Measurements from ENCODE around the gene FARP1.

Gene FARP1

GRCh38 chr13:98198683-98199082 is 55.8 kb downstream of the FARP1 start:
- ChIA-PET CTCF (interaction anchor here (0.5 kb wide), 1 partner anchor 143 kb away, joined by 4 read pairs; no protein-coding TSS in a partner anchor), POLR2A (ENCODE audit: low non-redundant PET) (no interaction called here)

GRCh38 chr13:98199480-98199879 is 56.6 kb downstream of the FARP1 start:
- no peak overlapping the region for H3K27ac ChIP-seq
- TF ChIP-seq CTCF (conservative IDR thresholded peaks at IDR 0.05; ENCODE audit: low read depth): no peak
- ChIA-PET POLR2A (ENCODE audit: low non-redundant PET) (no interaction called here), CTCF (no interaction called here)
- no peak for DNase-seq (ENCODE audit: low spot score)

More at GRCh38 chr13:98198683-98199082, 55.8 kb downstream of the FARP1 start:
- no peak overlapping the region for H3K27ac ChIP-seq
- no peak for TF ChIP-seq CTCF (conservative IDR thresholded peaks at IDR 0.05; ENCODE audit: low read depth)
- no peak for DNase-seq (ENCODE audit: low spot score)

GRCh38 chr13:98200211-98200878 is 57.5 kb downstream of the FARP1 start:
- DNase-seq (ENCODE audit: low spot score): no peak
- TF ChIP-seq CTCF (conservative IDR thresholded peaks at IDR 0.05; ENCODE audit: low read depth): no peak
- ChIA-PET CTCF (no interaction called here), POLR2A (ENCODE audit: low non-redundant PET) (no interaction called here)
- H3K27ac ChIP-seq: no peak overlapping the region

GRCh38 chr13:98201189-98201588 is 58.3 kb downstream of the FARP1 start:
- no peak overlapping the region for H3K27ac ChIP-seq
- CTCF ChIA-PET: no interaction called here
- POLR2A ChIA-PET (ENCODE audit: low non-redundant PET): no interaction called here
- TF ChIP-seq CTCF (conservative IDR thresholded peaks at IDR 0.05; ENCODE audit: low read depth): no peak
- DNase-seq (ENCODE audit: low spot score): no peak

DNA sequence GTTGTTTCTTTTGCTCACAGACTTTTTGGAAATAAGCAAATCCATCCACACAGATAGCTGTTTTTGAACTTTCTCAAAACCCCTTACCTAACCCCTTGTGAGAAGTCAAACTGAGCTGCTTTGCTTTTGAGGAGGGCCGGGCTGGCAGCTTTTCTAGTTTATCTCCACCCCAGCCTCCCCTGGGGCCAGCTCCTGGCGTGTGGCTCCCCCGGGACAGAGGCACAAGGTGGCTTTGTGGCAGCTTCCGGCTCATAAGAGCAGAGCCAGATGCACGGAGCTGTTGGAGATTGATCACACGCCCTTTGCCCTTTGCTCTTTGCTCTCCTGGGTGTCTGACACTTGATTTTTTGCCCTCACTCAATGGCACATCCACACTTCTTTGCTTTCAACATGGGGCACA is 59.1 kb downstream of the FARP1 start:
- CTCF ChIA-PET: no interaction called here
- POLR2A ChIA-PET (ENCODE audit: low non-redundant PET): no interaction called here
- no peak for TF ChIP-seq CTCF (conservative IDR thresholded peaks at IDR 0.05; ENCODE audit: low read depth)
- DNase-seq (ENCODE audit: low spot score): no peak
- no peak overlapping the region for H3K27ac ChIP-seq

DNA sequence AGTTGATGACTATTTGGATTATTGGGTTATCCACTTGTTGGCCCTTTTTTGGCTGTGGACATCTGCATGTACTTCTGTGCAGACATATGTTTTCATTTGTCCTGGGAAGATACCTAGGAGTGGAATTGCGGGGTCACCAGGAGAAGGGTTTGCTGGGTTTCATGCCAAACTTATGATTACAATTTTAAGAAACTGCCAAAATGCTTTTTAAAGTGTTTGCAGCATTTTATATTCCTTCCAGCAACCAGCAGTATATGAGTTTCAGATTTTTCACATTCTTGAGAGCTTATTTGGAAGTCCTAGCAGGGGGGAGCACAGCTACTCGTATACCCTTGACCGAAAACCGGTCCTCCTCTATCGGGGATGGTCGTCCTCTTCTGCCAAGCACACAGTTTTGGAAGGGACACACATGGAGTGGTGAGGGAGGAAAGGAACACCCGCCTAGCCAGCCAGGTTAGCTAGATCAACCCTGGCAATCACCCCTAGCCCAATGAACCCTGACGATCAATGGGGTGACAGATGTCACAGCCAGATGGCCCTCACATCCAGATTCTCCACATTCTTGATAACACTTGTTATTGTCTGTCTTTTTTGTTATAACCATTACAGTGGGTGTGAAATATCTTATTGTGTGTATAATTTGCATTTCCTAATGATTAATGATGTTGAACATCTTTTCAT is 60.9 kb downstream of the FARP1 start:
- DNase-seq (ENCODE audit: low spot score): no peak
- CTCF ChIA-PET: interaction anchor here (0.7 kb wide), 1 partner anchor 401 kb away, joined by 3 read pairs; no protein-coding TSS in a partner anchor
- no peak for TF ChIP-seq CTCF (conservative IDR thresholded peaks at IDR 0.05; ENCODE audit: low read depth)
- H3K27ac ChIP-seq: no peak overlapping the region
- POLR2A ChIA-PET (ENCODE audit: low non-redundant PET): no interaction called here
